ENCODE data around the gene MACF1.

- TF ChIP-seq CTCF (IDR thresholded peaks at IDR 0.05; ENCODE audit: low read depth, low read length, missing input control) (no peak), RAD21 (IDR thresholded peaks at IDR 0.05) (no peak)
Measured at GRCh38 chr1:39287541-39287940, 83.0 kb downstream of the MACF1 start.
